DND-41 (cell line): ENCODE data around the gene IKZF2.

Experiments
- ATAC-seq: fragments of 200-7000 bp; cut with Tn5 transposase; 3 replicates; pipeline ENCODE4 v1.9.1; 2021; ENCODE audit warnings: low read depth; ENCODE audit not compliant: insufficient read depth
- DNase-seq: peaks from one replicate; pipeline ENCODE4 v3.0.0-alpha.2; 2020
- H2AFZ ChIP-seq: 2 replicates; pipeline ENCODE4 v1.6.0; 2012; ENCODE audit warnings: low read depth, low read length
- H3K27ac ChIP-seq: 2 replicates; pipeline ENCODE4 v1.5.1; 2012; ENCODE audit warnings: low read length, inconsistent platforms
- H3K27me3 ChIP-seq: fragments of 200-600 bp; sonication (generic); 2 replicates; pipeline ENCODE4 v1.6.0; 2012; ENCODE audit warnings: low read length, mild to moderate bottlenecking, inconsistent platforms; ENCODE audit not compliant: insufficient read depth, poor library complexity
- H3K36me3 ChIP-seq: 2 replicates; pipeline ENCODE4 v1.5.1; 2012; ENCODE audit warnings: low read length, inconsistent platforms; ENCODE audit not compliant: insufficient read depth
- H3K4me1 ChIP-seq: 2 replicates; pipeline ENCODE4 v1.5.1; 2012; ENCODE audit warnings: mild to moderate bottlenecking, low read length; ENCODE audit not compliant: insufficient read depth
- H3K4me2 ChIP-seq: 2 replicates; pipeline ENCODE4 v1.6.0; 2012; ENCODE audit warnings: mild to moderate bottlenecking, moderate library complexity, low read length, inconsistent platforms; ENCODE audit not compliant: insufficient read depth
- H3K4me3 ChIP-seq, 2 experiments: fragments of 200-600 bp in 1 of 2; shearing (Covaris generic) in 1 of 2; 2 replicates each; pipeline ENCODE4 v1.5.1; 2012 to 2016; ENCODE audit warnings: inconsistent platforms in 2 of 2, low read length in 2 of 2, mild to moderate bottlenecking in 2 of 2, low read depth in 1 of 2, moderate library complexity in 1 of 2
- H3K79me2 ChIP-seq: 2 replicates; pipeline ENCODE4 v1.6.0; 2012; ENCODE audit warnings: low read length, inconsistent platforms; ENCODE audit not compliant: insufficient read depth
- H3K9ac ChIP-seq: 2 replicates; pipeline ENCODE4 v1.6.0; 2012; ENCODE audit warnings: low read depth, mild to moderate bottlenecking, inconsistent platforms, low read length, moderate library complexity
- H3K9me3 ChIP-seq: 2 replicates; pipeline ENCODE4 v1.5.1; 2012; ENCODE audit warnings: low read length, moderate library complexity, mild to moderate bottlenecking, inconsistent platforms; ENCODE audit not compliant: insufficient read depth, severe bottlenecking
- H4K20me1 ChIP-seq: 2 replicates; pipeline ENCODE4 v1.6.0; 2012; ENCODE audit warnings: low read length; ENCODE audit not compliant: insufficient read depth
- CTCF ChIP-seq: IDR thresholded peaks from 2 replicates; pipeline ENCODE4 v1.5.1; 2012; ENCODE audit warnings: borderline replicate concordance, low read length, moderate library complexity, mild to moderate bottlenecking; ENCODE audit not compliant: poor library complexity, severe bottlenecking; ENCODE audit errors: extremely low read depth
- EZH2 ChIP-seq: IDR thresholded peaks from 3 replicates; pipeline ENCODE4 v1.6.1; 2012; ENCODE audit warnings: borderline replicate concordance, low read depth, mild to moderate bottlenecking, moderate library complexity, low read length, inconsistent platforms; ENCODE audit not compliant: severe bottlenecking

The IKZF2 gene

GRCh38 chr2:213101692-213102460, 49.5 kb downstream of the IKZF2 start:
- TF ChIP-seq EZH2 (no peak), CTCF (no peak)
- Histone ChIP-seq H3K4me2 (no peak overlapping the region), H3K79me2 (peaks cover 99% of the 10 kb centered on the region), H4K20me1 (no peaks in the 10 kb centered on the region; the same call in 1 of the 2 replicates), H3K27ac (peak overlapping the region; percentile 10), H3K36me3 (peaks cover 15% of the 10 kb centered on the region; the same call in 1 of the 2 replicates), H3K9me3 (no peaks in the 10 kb centered on the region), H3K27me3 (no peaks in the 10 kb centered on the region), H2AFZ (no peak overlapping the region), H3K9ac (no peak overlapping the region), H3K4me3 (no peak overlapping the region), H3K4me1 (peaks cover 62% of the 10 kb centered on the region)
- ATAC-seq, result no peak
- no peak for DNase-seq

- Histone ChIP-seq H3K79me2 (peaks cover 99% of the 10 kb centered on the region), H3K4me1 (peaks cover 54% of the 10 kb centered on the region), H3K9me3 (no peaks in the 10 kb centered on the region), H2AFZ (no peak overlapping the region), H3K27ac (no peak overlapping the region), H3K36me3 (peaks cover 15% of the 10 kb centered on the region; the same call in 1 of the 2 replicates), H3K4me3 (no peak overlapping the region), H3K9ac (no peak overlapping the region), H3K4me2 (no peak overlapping the region), H3K27me3 (no peaks in the 10 kb centered on the region), H4K20me1 (no peaks in the 10 kb centered on the region; the same call in 1 of the 2 replicates)
- no peak for ATAC-seq
- no peak for DNase-seq
- TF ChIP-seq EZH2, result no peak
- TF ChIP-seq CTCF, result no peak
Measured at GRCh38 chr2:213101109-213101508, 50.3 kb downstream of the IKZF2 start.

GRCh38 chr2:213098612-213099011, 52.8 kb downstream of the IKZF2 start:
- Histone ChIP-seq H3K36me3 (peaks cover 21% of the 10 kb centered on the region), H3K79me2 (peaks cover 100% of the 10 kb centered on the region), H3K4me3 (no peak overlapping the region), H2AFZ (no peak overlapping the region), H4K20me1 (peaks cover 8% of the 10 kb centered on the region), H3K4me2 (no peak overlapping the region), H3K9me3 (no peaks in the 10 kb centered on the region), H3K27ac (no peak overlapping the region), H3K9ac (no peak overlapping the region), H3K4me1 (peaks cover 29% of the 10 kb centered on the region), H3K27me3 (no peaks in the 10 kb centered on the region)
- DNase-seq, result no peak
- TF ChIP-seq EZH2, result no peak
- TF ChIP-seq CTCF, result no peak
- no peak for ATAC-seq
